Stimulated activated effector memory CD8-positive, alpha-beta T cell treated with anti-CD3 and anti-CD28 coated beads, Interleukin-12 subunit alpha, Interleukin-12 subunit beta, amount 100 ng/mL, for 72 hours (primary cell): ENCODE results near the gene MSMB.
"Not testable (repeated sequence)": the region's sequence is repeated elsewhere in the genome, so short reads cannot be mapped to it uniquely, and the experiment has no call there.

Source experiments
- ATAC-seq: fragments of 150-1000 bp; cut with Tn5 transposase; 2 replicates; pipeline ENCODE4 v1.10.0; 2021
- DNase-seq, 2 donors: peaks; one replicate each; pipeline ENCODE4 v3.0.0; 2021 to 2022; ENCODE audit warnings: low spot score in 2 of 2
- H3K27ac Mint-ChIP-seq: one replicate; pipeline ENCODE4 v1.8.0; 2022; ENCODE audit warnings: mild to moderate bottlenecking, mixed read lengths
- H3K36me3 Mint-ChIP-seq: one replicate; pipeline ENCODE4 v1.8.0; 2022; ENCODE audit warnings: mild to moderate bottlenecking, mixed read lengths
- H3K4me1 Mint-ChIP-seq: one replicate; pipeline ENCODE4 v1.8.0; 2022; ENCODE audit warnings: mixed read lengths
- H3K4me3 Mint-ChIP-seq: one replicate; pipeline ENCODE4 v1.8.0; 2022; ENCODE audit warnings: mild to moderate bottlenecking, mixed read lengths
- H3K9me3 Mint-ChIP-seq: one replicate; pipeline ENCODE4 v1.8.0; 2022; ENCODE audit warnings: mixed read lengths

The MSMB gene

GRCh38 chr10:46046261-46046660 lies at the start of gene MSMB:
MSMB (minus strand) TSS chr10:46046269; CDS start chr10:46046237, 32 bp downstream.
- H3K4me1 Mint-ChIP-seq, result no peaks in the 10 kb centered on the region
- no peak within 1 kb of the TSS for H3K27ac Mint-ChIP-seq
- no peak within 1 kb of the TSS for H3K4me3 Mint-ChIP-seq
- H3K36me3 Mint-ChIP-seq, result no peaks in the 10 kb centered on the region
- ATAC-seq (no peak), DNase-seq (no peak)
- no peaks in the 10 kb centered on the region for H3K9me3 Mint-ChIP-seq

DNA sequence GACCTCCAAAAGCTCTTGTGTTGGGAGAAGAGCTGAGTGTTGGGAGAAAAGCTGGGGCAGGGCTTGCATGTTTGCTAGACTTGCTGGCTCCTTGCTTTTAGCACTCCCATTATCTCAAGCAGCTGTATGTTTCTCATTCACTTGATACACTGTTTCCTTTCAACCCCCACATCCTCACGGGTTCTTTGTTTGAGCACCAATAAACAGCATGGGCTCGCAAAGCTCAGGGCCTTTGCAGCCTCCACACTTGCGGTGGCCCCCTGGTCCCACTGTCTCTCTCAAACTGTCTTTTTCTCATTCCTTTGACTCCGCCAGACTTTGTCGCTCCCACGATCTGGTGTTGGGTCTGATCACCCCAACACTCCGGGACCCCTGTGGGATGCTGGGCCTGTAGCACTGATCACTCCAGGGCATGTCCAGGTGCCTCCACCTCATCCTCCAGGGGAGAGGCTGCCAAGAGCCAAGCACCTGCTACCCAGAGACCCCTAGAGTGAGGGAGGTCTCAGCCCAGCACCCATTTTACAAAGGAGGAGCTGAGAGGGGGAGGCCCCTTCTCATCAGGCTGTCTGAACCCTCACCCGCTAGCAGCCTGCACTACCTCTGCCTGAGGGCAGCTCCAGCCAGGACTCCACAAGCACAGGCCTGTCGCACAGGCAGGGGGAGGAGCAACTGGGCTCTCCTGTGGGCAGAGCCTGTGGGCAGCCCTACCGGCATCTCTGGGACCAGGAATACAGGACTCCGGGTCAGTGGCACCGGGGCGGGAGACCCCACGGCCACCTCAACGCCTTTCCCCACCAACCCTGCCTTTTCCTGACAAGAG lies 49.1 kb upstream of the MSMB start:
- ATAC-seq, result no peak
- no peak for DNase-seq
- H3K36me3 Mint-ChIP-seq, result no peaks in the 10 kb centered on the region
- H3K9me3 Mint-ChIP-seq, result no peaks in the 10 kb centered on the region
- no peak overlapping the region for H3K27ac Mint-ChIP-seq
- peaks cover 41% of the 10 kb centered on the region for H3K4me1 Mint-ChIP-seq
- H3K4me3 Mint-ChIP-seq, result no peak overlapping the region

GRCh38 chr10:46094197-46094500 lies 48.1 kb upstream of the MSMB start:
- DNase-seq (no peak), ATAC-seq (no peak)
- Mint-ChIP-seq H3K27ac (no peak overlapping the region), H3K4me1 (peaks cover 41% of the 10 kb centered on the region), H3K9me3 (no peaks in the 10 kb centered on the region), H3K36me3 (no peaks in the 10 kb centered on the region), H3K4me3 (no peak overlapping the region)

DNA sequence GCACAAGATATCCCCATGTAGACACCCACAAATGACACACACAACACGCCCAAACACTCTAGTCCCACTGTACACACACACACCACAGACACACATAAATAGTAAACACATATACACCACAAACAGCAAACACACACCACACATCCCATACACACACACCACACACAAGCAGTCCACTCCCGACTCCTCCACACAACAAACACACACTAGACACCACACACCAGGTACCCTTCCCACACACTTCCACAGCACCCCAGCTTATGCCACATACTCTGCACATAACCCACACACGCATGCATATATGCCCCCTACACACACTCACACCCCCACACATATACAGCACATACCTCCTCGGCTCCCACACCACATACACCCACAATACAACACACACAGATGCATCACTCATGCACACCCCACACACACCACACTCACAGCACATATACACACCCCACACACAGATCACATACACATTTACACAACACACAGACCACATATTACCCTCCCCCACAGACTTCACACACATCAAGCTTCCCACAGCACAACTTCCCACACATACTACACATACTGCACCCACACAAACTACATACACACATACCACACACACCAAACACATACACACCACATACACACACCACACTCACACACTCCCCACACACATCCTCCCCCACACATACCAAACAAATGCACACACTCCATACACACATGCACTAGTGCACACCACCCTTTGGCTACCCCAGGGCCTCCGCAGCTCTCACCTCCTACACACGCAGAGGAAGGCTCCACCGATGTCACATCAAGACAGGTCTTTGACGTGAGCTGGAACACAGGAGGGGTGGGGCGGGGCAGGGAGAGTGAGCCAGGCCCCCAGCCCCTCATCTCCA lies 47.5 kb upstream of the MSMB start:
- not testable (repeated sequence) for H3K4me3 Mint-ChIP-seq, H3K36me3 Mint-ChIP-seq, H3K27ac Mint-ChIP-seq, H3K9me3 Mint-ChIP-seq
- ATAC-seq (peak; percentile 35), DNase-seq (peak in 1 of 2 donors; percentile 34)
- H3K4me1 Mint-ChIP-seq, result peaks cover 39% of the 10 kb centered on the region

GRCh38 chr10:46092524-46093081 lies 46.5 kb upstream of the MSMB start:
- ATAC-seq, result peak; percentile 38
- H3K36me3 Mint-ChIP-seq, result no peaks in the 10 kb centered on the region
- no peak overlapping the region for H3K27ac Mint-ChIP-seq

GRCh38 chr10:46091828-46092523 lies 45.9 kb upstream of the MSMB start:
- Mint-ChIP-seq H3K9me3 (no peaks in the 10 kb centered on the region), H3K4me3 (no peak overlapping the region), H3K4me1 (peaks cover 27% of the 10 kb centered on the region), H3K36me3 (no peaks in the 10 kb centered on the region), H3K27ac (no peak overlapping the region)
- ATAC-seq, result peak; percentile 38
- DNase-seq, result peak in 1 of 2 donors; percentile 49

More at GRCh38 chr10:46092524-46093081, 46.5 kb upstream of the MSMB start:
- H3K4me3 Mint-ChIP-seq, result no peak overlapping the region
- DNase-seq, result peak in 1 of 2 donors; percentile 47
- H3K9me3 Mint-ChIP-seq, result no peaks in the 10 kb centered on the region
- H3K4me1 Mint-ChIP-seq, result peaks cover 33% of the 10 kb centered on the region

DNA sequence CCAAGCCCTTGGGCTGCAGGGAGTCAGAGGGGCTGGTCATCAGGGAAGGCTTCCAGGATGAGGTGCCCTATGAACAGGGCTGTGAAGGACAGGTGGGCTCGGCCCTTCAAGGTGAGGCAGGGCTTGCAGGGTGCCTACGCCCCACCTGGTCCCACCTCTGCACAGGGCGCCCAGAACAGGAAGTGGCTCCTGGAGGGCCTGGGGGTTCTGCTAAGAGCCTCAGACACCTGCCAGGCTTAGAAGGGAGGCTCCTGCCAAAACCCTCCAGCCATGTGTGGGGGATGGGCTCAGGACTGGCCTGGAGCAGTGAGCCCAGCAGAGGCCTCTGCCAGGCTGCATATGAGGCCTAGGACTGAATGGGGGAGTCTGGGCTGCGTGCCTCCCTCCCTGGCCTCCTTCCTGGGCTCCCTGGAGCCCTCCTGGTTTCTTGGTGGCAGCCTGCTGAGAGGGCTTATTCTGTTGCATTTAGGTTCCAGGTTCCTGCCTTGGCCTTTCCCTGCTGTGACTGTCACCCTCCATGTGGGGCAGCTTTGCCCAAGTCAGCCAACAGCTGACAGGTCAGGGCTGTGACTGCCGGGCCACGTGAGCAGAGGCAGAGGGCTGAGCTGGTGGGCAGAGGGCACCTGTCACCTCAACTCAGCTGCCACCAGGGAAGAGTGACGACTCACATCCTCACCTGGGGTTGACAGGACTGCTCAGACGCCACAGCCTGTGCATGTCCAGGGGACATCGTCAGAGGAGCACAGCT lies 45.2 kb upstream of the MSMB start:
- H3K36me3 Mint-ChIP-seq, result no peaks in the 10 kb centered on the region

DNA sequence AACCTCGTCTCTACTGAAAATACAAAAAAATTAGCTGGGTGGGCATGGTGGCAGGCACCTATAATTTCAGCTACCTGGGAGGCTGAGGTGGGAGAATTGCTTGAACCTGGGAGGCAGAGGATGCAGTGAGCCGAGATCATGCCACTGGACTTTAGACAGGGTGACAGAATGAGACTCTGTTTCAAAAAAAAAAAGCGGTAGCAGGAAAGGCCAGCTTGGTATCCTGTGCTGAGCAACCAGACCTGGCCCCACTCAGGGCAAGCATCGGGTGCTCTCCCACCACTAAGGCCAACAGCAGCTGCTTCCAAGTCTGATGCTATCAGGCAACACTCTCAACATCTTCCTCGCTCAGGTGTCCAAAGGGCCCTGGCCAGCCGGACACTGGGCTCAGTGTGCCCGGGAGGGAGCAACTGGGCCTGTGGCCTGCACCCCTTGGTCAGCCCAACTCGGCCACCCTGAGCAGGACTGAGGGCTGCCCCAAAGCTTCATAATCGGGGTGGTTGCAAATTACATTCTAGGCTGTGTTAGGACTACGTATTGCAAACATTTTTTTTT lies 44.3 kb upstream of the MSMB start:
- no peaks in the 10 kb centered on the region for H3K9me3 Mint-ChIP-seq
- H3K4me3 Mint-ChIP-seq, result no peak overlapping the region
- peak in 1 of 2 donors; percentile 41 for DNase-seq
- H3K27ac Mint-ChIP-seq, result peak overlapping the region; percentile 43
- H3K36me3 Mint-ChIP-seq, result no peaks in the 10 kb centered on the region
- peaks cover 14% of the 10 kb centered on the region for H3K4me1 Mint-ChIP-seq
- no peak for ATAC-seq

More for the DNA sequence above, 45.2 kb upstream of the MSMB start:
- ATAC-seq (peak; percentile 54), DNase-seq (peak in 1 of 2 donors; percentile 49)
- Mint-ChIP-seq H3K9me3 (no peaks in the 10 kb centered on the region), H3K27ac (peak overlapping the region; percentile 43), H3K4me3 (no peak overlapping the region), H3K4me1 (peaks cover 19% of the 10 kb centered on the region)

DNA sequence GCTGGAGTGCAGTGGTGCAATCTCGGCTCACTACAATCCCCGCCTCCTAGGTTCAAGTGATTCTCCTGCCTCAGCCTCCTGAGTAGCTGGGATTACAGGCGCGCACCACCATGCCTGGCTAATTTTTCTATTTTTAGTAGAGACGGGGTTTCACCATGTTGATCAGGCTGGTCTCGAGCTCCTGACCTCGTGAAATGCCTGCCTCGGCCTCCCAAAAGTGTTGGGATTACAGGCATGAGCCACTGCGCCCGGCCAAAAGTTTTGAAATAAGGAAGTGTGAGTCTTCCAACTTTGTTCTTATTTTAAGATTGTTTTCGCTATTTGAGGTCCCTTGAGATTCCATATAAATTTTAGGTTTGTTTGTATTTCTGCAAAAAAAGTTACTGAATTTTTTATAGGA lies 41.3 kb upstream of the MSMB start:
- H3K36me3 Mint-ChIP-seq, H3K9me3 Mint-ChIP-seq, DNase-seq, H3K4me3 Mint-ChIP-seq, ATAC-seq, H3K27ac Mint-ChIP-seq, H3K4me1 Mint-ChIP-seq: not testable (repeated sequence)

- no peak overlapping the region for H3K27ac Mint-ChIP-seq
Observed at GRCh38 chr10:46084321-46085165, 38.5 kb upstream of the MSMB start.

DNA sequence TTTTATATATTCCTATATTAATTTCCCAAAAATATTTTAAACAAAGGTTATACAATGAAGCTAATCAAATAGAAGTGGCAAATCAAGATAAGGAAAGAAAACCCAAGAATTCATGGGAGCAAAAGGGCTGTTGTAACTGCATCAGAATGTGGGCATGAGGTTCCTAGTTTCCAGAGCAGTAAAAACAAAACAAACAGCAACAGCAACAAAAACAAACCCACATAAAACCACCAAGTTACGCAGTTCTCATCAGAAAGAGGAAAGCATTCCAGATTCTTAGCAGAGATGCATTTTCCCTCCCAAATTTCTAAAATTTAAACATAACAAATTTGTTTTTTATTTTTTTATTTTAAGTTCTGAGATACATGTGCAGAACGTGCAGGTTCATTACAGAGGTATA lies 34.8 kb upstream of the MSMB start:
- H3K36me3 Mint-ChIP-seq, result no peaks in the 10 kb centered on the region
- peak overlapping the region; percentile 11 for H3K27ac Mint-ChIP-seq
- DNase-seq, result no peak
- H3K4me3 Mint-ChIP-seq, result no peak overlapping the region
- peaks cover 22% of the 10 kb centered on the region for H3K4me1 Mint-ChIP-seq
- no peaks in the 10 kb centered on the region for H3K9me3 Mint-ChIP-seq
- no peak for ATAC-seq

More at GRCh38 chr10:46084321-46085165, 38.5 kb upstream of the MSMB start:
- no peak overlapping the region for H3K4me3 Mint-ChIP-seq
- ATAC-seq (no peak), DNase-seq (no peak)
- peaks cover 17% of the 10 kb centered on the region for H3K4me1 Mint-ChIP-seq
- no peaks in the 10 kb centered on the region for H3K9me3 Mint-ChIP-seq
- no peaks in the 10 kb centered on the region for H3K36me3 Mint-ChIP-seq

GRCh38 chr10:46079831-46080585 lies 33.9 kb upstream of the MSMB start:
- ATAC-seq (no peak), DNase-seq (no peak)
- peaks cover 22% of the 10 kb centered on the region for H3K4me1 Mint-ChIP-seq
- no peak overlapping the region for H3K4me3 Mint-ChIP-seq
- peak overlapping the region; percentile 20 for H3K27ac Mint-ChIP-seq
- no peaks in the 10 kb centered on the region for H3K36me3 Mint-ChIP-seq
- H3K9me3 Mint-ChIP-seq, result no peaks in the 10 kb centered on the region
